Medulla oblongata (tissue), 1 donor: ENCODE data around the gene ANKRD61.
A peak's percentile ranks its signal among the peaks of the same experiment; 100 is the strongest.
"Not testable (repeated sequence)": the region's sequence is repeated elsewhere in the genome, so short reads cannot be mapped to it uniquely, and the experiment has no call there.

Experiments used
- DNase-seq: peaks from one replicate; pipeline ENCODE4 v3.0.0-alpha.2; 2015; ENCODE audit errors: extremely low spot score

The ANKRD61 gene

GRCh38 chr7:6031567-6031966 is 391 bp downstream of the ANKRD61 start:
- no peak for DNase-seq

GRCh38 chr7:6032167-6032566 is 991 bp downstream of the ANKRD61 start:
- no peak for DNase-seq

GRCh38 chr7:6032641-6033040 is 1.5 kb downstream of the ANKRD61 start:
- peak; percentile 33 for DNase-seq

- DNase-seq, result no peak
Measured at GRCh38 chr7:6035165-6035564, 4.0 kb downstream of the ANKRD61 start.

- DNase-seq, result no peak
Measured at GRCh38 chr7:6035686-6036085, 4.5 kb downstream of the ANKRD61 start.

GRCh38 chr7:6049780-6050179 is 18.6 kb downstream of the ANKRD61 start:
- no peak for DNase-seq

- DNase-seq, result not testable (repeated sequence)
Measured at GRCh38 chr7:6051185-6051584, 20.0 kb downstream of the ANKRD61 start.

GRCh38 chr7:6056616-6057015 is 25.4 kb downstream of the ANKRD61 start:
- no peak for DNase-seq

- no peak for DNase-seq
Measured at GRCh38 chr7:6057316-6058129, 26.3 kb downstream of the ANKRD61 start.

- DNase-seq, result not testable (repeated sequence)
Measured at GRCh38 chr7:6059941-6060340, 28.8 kb downstream of the ANKRD61 start.

GRCh38 chr7:6071406-6071805 is 40.2 kb downstream of the ANKRD61 start:
- no peak for DNase-seq

- no peak for DNase-seq
Measured at GRCh38 chr7:6074612-6075380, 43.6 kb downstream of the ANKRD61 start.

- no peak for DNase-seq
Measured at GRCh38 chr7:6078548-6078947, 47.4 kb downstream of the ANKRD61 start.

- not testable (repeated sequence) for DNase-seq
Measured at GRCh38 chr7:6083047-6083446, 51.9 kb downstream of the ANKRD61 start.
